HG02623 (cell line): ENCODE results near the gene ABHD2.
"Not testable (repeated sequence)": the region's sequence is repeated elsewhere in the genome, so short reads cannot be mapped to it uniquely, and the experiment has no call there.

Source experiments
- ATAC-seq: cut with Tn5 transposase; IDR thresholded peaks from one replicate; pipeline ENCODE4 v1.9.1; 2021; ENCODE audit warnings: moderate library complexity; ENCODE audit not compliant: unreplicated experiment

Gene ABHD2

GRCh38 chr15:89119489-89120478 lies 31.5 kb downstream of the ABHD2 start:
- ATAC-seq, result no peak

- ATAC-seq, result not testable (repeated sequence)
Measured at GRCh38 chr15:89120479-89121000, 32.3 kb downstream of the ABHD2 start.

GRCh38 chr15:89121414-89121813 lies 33.2 kb downstream of the ABHD2 start:
- ATAC-seq, result no peak

GRCh38 chr15:89122505-89123180 lies 34.4 kb downstream of the ABHD2 start:
- ATAC-seq, result no peak

GRCh38 chr15:89123181-89123525 lies 34.9 kb downstream of the ABHD2 start:
- ATAC-seq, result no peak

GRCh38 chr15:89125088-89125826 lies 37.0 kb downstream of the ABHD2 start:
- no peak for ATAC-seq

- no peak for ATAC-seq
Measured at GRCh38 chr15:89126009-89126408, 37.8 kb downstream of the ABHD2 start.

GRCh38 chr15:89127054-89127702 lies 38.9 kb downstream of the ABHD2 start:
- ATAC-seq, result no peak

- ATAC-seq, result no peak
Measured at GRCh38 chr15:89128320-89129122, 40.3 kb downstream of the ABHD2 start.

- no peak for ATAC-seq
Measured at GRCh38 chr15:89129123-89129815, 41.0 kb downstream of the ABHD2 start.

- no peak for ATAC-seq
Measured at GRCh38 chr15:89129816-89130134, 41.5 kb downstream of the ABHD2 start.

- no peak for ATAC-seq
Measured at GRCh38 chr15:89130201-89130600, 41.9 kb downstream of the ABHD2 start.

GRCh38 chr15:89131731-89132130 lies 43.5 kb downstream of the ABHD2 start:
- no peak for ATAC-seq

- no peak for ATAC-seq
Measured at GRCh38 chr15:89132611-89133507, 44.6 kb downstream of the ABHD2 start.

- ATAC-seq, result not testable (repeated sequence)
Measured at GRCh38 chr15:89135387-89136077, 47.3 kb downstream of the ABHD2 start.

GRCh38 chr15:89136078-89136806 lies 48.0 kb downstream of the ABHD2 start:
- ATAC-seq, result no peak
